Measurements from ENCODE around the gene CROCC.

CROCC gene

GRCh38 chr1:17017435-17017834 lies 95.7 kb downstream of the CROCC start:
- no peak for DNase-seq

GRCh38 chr1:17018849-17019248 lies 97.1 kb downstream of the CROCC start:
- no peak for DNase-seq

GRCh38 chr1:17020502-17020901 lies 98.8 kb downstream of the CROCC start:
- DNase-seq, result no peak

- no peak for DNase-seq
These were observed 100.2 kb downstream of the CROCC start for GRCh38 chr1:17021896-17022295.
